Measurements from ENCODE around the gene PCDHGC3.

PCDHGC3 gene

GRCh38 chr5:141507387-141508091, 31.8 kb downstream of the PCDHGC3 start:
- DNase-seq (ENCODE audit: low spot score), result no peak
- FAIRE-seq, result no peak

DNA sequence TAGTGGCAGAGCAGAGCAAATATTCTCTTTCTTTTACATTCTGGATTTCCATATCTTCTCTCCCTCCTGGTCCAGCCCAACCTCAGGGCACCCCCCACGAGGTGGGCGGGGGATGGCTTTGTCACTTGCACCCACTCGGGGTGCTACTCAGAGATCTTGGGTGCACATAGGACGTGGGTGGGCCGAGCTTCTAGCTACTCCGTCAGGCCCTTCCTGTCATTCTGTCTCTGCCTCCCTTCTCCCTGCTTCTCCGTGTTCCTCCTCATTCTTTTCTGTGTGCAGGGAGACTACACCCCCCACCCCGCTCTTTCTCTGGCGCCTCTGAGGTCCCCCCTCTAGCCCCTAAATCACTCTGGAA, 32.7 kb downstream of the PCDHGC3 start:
- FAIRE-seq, result no peak
- DNase-seq (ENCODE audit: low spot score), result no peak

DNA sequence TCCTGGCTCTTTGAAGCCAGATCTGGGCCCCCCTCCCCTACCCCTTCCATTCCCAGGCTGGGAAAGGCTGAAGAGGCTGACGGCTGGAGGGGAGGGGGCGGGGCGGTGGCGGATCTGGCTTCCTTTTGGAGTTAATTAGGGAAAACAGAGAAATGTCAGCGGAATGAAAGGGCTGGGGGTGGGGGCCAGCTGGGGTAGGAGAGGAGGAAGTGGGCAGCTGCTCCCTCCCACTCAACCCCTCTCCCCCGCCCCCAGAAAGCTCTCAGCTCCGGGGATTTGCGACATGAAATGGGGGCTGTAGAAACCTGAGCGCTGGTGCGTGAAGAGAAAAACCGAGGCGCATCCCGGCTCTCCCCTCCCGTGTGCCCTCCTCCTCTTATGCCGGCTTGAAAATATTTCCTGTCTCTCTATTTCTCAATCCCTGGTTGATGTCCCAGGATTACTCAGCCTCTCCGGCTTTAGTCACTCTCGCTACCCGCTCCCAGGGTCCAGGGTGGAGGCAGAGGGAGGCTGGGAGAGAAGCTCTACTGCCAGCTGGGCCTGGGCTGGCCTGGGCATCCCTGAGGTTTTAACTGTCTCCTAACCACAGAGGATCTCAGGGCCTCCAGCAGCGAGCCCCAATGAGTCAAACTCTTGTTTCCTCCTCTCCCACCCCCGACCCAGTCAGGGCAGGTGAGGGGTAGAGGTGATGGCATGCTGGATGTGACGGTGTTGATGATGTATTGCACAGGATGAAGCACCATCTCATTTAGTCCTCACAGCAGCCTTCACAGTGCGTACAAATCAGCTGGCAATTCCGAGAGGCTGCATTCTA, 33.2 kb downstream of the PCDHGC3 start:
- peak; percentile 98 for DNase-seq (ENCODE audit: low spot score)
- peak; percentile 98 for FAIRE-seq

DNA sequence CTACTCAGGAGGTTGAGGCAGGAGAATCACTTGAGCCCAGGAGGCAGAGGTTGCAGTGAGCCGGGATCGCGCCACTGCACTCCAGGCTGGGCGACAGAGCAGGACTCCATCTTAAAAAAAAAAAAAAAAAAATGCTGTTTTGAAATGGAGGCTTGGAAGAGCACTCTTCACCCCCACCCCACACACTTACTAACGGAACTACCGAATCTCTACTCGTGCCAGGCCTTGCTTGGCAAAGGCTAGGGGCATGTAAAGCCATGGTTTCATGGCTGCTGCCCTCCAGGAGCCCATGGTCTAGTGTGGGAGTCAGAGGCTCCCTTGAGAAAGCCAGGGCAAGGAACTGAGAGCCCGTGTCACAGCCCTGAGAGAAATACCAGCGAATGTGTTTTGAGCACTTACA, 34.4 kb downstream of the PCDHGC3 start:
- FAIRE-seq (no peak), DNase-seq (ENCODE audit: low spot score) (no peak)

DNA sequence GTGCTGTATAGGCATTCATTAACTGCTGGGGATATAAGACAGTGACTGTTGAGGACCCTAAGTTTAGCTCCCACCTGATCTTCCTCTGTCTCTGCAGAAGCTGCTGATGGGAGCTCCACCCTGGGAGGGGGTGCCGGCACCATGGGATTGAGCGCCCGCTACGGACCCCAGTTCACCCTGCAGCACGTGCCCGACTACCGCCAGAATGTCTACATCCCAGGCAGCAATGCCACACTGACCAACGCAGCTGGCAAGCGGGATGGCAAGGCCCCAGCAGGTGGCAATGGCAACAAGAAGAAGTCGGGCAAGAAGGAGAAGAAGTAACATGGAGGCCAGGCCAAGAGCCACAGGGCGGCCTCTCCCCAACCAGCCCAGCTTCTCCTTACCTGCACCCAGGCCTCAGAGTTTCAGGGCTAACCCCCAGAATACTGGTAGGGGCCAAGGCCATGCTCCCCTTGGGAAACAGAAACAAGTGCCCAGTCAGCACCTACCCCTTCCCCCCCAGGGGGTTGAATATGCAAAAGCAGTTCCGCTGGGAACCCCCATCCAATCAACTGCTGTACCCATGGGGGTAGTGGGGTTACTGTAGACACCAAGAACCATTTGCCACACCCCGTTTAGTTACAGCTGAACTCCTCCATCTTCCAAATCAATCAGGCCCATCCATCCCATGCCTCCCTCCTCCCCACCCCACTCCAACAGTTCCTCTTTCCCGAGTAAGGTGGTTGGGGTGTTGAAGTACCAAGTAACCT, 35.3 kb downstream of the PCDHGC3 start:
- no peak for DNase-seq (ENCODE audit: low spot score)
- no peak for FAIRE-seq

GRCh38 chr5:141511771-141512325, 36.1 kb downstream of the PCDHGC3 start:
- DNase-seq (ENCODE audit: low spot score) (no peak), FAIRE-seq (no peak)

GRCh38 chr5:141512390-141512910, 36.7 kb downstream of the PCDHGC3 start:
- DNase-seq (ENCODE audit: low spot score), result no peak
- no peak for FAIRE-seq

DNA sequence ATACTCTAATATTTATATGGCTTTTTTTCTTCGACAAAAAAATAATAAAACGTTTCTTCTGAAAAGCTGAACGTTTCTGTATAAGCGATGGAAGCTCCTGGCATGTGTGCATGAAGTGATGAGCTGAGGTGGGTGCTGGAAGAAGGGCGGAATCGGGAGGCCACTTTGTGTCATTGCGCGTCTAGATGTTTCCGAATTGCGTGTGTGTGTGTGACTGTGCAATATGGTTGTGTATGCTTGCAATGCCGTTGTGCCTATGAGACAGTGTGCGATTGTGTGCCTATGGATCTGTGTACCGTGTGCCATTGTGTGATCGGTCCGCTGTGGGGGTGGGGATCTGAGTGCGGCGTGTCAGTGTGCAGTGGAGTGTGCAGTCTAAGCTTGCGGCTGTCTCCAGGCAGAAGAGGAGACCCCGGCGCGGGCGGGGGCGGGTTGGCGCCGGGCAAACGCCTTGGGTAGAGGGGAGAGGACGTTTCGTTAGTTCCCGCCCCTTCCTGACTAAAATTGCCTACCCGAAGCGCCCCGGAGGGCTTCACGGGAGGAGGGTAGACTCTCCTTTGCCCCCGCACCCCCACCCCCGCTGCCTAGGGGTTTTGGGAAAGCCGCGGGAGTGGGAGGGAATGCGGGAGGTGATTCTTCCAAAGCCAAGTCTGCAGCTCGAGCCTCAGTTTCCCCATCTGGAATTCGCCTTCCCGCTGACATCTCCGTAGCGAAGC, 37.3 kb downstream of the PCDHGC3 start:
- DNase-seq (ENCODE audit: low spot score) (peak; percentile 37), FAIRE-seq (no peak)

- no peak for FAIRE-seq
- DNase-seq (ENCODE audit: low spot score), result peak; percentile 92
Observed at GRCh38 chr5:141513627-141514329, 38.0 kb downstream of the PCDHGC3 start.

DNA sequence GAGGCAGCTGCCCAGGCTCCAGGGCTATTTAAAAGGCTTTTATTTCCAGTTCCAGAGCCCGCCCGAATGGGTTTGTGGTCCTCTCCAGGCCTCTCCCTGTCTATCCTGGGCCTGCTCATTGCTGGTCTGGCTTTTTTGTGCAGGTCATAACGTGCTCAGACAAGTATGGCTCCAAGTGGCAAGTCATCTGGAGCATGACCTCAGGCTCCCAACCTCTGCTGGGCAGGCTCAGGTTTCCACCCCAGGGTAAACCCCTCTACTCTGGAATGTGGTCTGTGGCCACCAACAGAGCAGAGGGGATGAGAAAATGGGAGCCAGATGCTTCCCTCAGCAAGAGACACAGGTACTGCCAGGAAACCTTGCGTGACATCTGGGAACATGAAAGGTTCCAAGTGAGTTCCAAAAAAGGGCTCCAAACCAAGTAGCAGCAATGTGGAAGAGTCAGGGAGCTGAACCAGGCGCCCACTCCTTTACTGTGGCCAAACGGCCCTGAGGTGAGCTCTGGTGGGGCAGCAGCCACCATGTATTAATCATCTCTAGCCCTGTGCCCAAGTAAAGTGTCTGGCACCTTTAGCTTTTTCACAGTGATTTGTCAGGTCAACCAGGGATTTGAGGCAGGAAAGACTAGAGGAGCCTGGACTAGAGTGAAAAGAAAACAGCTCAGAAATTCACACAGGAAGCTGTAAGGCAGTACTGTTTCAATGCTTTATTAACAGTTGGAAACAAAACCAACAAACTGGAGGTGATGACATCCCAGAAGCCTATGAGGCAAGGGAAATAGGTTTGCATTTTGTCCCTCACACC, 38.8 kb downstream of the PCDHGC3 start:
- peak; percentile 89 for DNase-seq (ENCODE audit: low spot score)
- peak; percentile 92 for FAIRE-seq

DNA sequence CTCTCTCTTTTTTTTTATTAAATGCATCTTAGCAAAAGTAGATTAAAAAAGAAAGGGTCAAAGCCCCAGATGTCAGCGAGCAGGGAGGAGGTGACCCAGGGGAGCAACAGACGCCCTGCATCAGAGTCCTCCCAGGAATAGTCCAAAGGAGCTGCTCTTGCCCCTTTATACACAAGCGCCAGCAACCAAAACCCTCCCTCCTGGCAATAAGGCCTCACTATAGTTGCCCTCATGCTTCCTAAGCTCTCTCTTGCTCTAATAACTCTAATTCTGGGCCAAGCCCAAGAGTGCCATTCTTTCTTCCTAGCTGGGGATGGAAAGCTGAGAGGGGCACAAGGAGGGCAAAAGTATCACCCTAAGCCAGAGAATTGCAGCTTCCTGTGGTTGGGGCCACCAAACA, 39.4 kb downstream of the PCDHGC3 start:
- no peak for FAIRE-seq
- no peak for DNase-seq (ENCODE audit: low spot score)

- peak; percentile 34 for FAIRE-seq
- DNase-seq (ENCODE audit: low spot score), result no peak
Observed at GRCh38 chr5:141515946-141516671, 40.3 kb downstream of the PCDHGC3 start.

DNA sequence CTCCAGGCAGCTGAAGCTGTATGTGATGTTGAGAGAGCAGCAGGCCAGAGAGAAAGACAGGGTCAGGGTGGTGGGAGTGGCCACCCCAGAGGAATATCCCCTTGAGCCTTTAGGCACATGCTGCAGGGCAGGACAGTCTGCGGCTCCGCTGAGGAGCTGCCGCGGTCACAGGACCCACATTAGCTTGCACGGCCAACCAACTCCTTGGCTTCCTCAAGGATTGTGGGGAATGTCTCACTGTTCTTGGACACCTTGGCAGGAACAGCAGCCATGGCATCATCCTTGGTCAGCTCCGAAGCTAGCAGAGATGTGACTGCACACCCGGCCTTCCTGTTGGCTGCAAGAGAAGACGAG, 40.9 kb downstream of the PCDHGC3 start:
- FAIRE-seq (no peak), DNase-seq (ENCODE audit: low spot score) (no peak)

GRCh38 chr5:141517312-141517711, 41.5 kb downstream of the PCDHGC3 start:
- no peak for DNase-seq (ENCODE audit: low spot score)
- no peak for FAIRE-seq

DNA sequence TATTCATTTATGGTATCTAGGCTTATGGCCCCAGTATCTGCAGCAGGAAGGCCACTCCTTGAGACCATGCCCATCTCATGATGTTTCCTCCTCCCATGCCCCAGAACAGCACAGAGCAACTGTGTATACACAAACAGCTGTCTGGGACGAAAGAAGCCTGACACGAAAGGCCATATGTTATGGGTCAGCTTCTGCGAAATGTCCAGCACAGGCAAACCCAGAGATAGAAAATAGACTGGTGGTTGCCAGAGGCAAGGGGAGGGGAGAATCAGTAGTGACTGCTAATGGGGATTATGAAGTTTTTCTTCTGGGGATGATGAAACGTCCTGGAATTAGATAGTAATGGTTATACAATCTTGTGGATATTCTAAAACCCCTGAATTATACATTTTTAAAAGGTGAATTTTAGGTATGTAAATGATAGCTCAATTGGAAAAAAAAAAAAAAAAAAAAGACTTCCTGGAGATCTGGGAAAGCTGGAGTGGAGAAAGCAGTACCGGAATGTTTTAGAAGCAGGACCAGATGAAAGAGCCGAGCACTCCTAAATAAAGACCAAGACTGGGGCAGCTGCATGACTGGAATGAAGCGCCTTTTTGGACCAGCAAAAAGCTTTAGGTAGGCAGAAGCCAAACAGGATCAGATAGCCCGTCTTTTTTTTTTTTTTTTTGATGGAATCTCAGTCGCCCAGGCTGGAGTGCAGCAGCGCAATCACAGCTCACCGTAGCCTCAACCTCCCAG, 42.3 kb downstream of the PCDHGC3 start:
- FAIRE-seq (no peak), DNase-seq (ENCODE audit: low spot score) (no peak)

GRCh38 chr5:141518618-141519015, 42.9 kb downstream of the PCDHGC3 start:
- no peak for FAIRE-seq
- DNase-seq (ENCODE audit: low spot score), result no peak

DNA sequence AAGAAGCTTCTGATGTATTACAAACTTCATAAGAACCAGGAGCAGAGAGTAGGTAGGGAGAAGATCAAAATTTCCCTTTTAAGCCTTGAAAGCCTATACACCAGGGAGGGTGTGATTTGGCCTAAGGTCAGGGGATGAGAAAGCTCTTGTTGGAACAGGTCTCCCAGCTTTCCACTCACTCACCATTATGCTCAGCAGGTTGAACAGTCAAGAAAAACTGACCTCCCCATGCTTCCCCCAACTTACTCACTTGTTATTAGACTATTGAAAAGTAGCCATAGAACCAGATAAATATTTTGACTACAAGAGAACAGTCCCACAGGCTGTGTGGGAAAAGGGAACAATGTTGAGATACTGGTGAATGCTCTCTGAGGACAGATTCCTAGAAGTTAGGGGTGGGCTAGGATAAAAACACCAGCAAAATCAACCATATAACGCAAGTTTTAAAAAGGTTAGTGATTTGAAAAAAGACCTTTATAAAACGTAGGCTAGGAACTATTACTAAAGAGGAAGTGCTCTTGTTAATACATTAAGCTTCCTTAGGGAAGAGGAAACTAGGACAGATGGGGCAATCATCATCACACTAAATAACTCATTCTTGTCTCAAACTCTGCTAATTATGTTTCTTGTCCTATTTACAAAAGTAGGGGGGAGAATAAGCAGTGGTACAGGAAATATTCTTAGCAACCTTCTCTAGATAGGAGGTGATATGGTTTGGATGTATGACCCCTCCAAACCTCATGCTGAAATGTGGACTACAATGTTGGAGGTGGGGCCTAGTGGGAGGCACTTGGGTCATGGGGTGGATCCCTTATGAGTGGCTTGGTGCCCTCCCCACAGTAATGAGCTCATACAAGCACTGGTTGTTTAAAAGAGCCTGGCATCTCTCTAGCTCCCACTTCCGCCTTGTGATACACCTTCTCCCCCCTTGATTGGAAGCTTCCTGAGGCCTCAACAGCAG, 44.1 kb downstream of the PCDHGC3 start:
- no peak for DNase-seq (ENCODE audit: low spot score)
- FAIRE-seq, result no peak
